HEK293 (cell line): ENCODE data around the gene POLE3.

Source experiments
- CTCF ChIA-PET: fragments of 350-600 bp; formaldehyde crosslinking; extraction: SDS; loops from one replicate; lab custom pipeline; 2021; ENCODE audit warnings: antibody characterized with exemption; lab: Yijun Ruan, JAX
- POLR2A ChIA-PET: fragments of 300-600 bp; formaldehyde crosslinking; extraction: SDS; loops from one replicate; lab custom pipeline; 2020; ENCODE audit warnings: antibody characterized with exemption, inconsistent platforms; lab: Yijun Ruan, JAX
- H3K27ac ChIP-seq: fragments of 200-500 bp; sonication (Bioruptor generic); 2 replicates; pipeline ENCODE4 v1.5.1; 2014; ENCODE audit warnings: low read depth, low read length, control low read depth, inconsistent platforms; ENCODE audit errors: extremely low read depth
- H3K36me3 ChIP-seq, 2 experiments: fragments of 200-500 bp in 1 of 2; sonication (Bioruptor generic) in 1 of 2; 1 replicate in 1 of 2; 2 replicates in 1 of 2; pipeline ENCODE4 v1.5.1; 2014 to 2017; ENCODE audit warnings: inconsistent platforms in 2 of 2, low read length in 2 of 2; ENCODE audit not compliant: control insufficient read depth in 2 of 2, insufficient read depth in 1 of 2
- H3K4me1 ChIP-seq: fragments of 200-500 bp; sonication (Bioruptor generic); 2 replicates; pipeline ENCODE4 v1.5.1; 2014; ENCODE audit warnings: mild to moderate bottlenecking, low read length, inconsistent platforms; ENCODE audit not compliant: control insufficient read depth, insufficient read depth
- H3K4me3 ChIP-seq: 2 replicates; pipeline ENCODE4 v1.5.1; 2011; ENCODE audit warnings: low read depth, mild to moderate bottlenecking, control low read depth, low read length, moderate library complexity
- H3K9me3 ChIP-seq: fragments of 200-500 bp; sonication (Bioruptor generic); 2 replicates; pipeline ENCODE4 v1.5.1; 2014; ENCODE audit warnings: low read depth, low read length, inconsistent platforms; ENCODE audit not compliant: control insufficient read depth, insufficient read depth
- GLIS2 ChIP-seq: fragments of 450-650 bp; formaldehyde crosslinking; IDR thresholded peaks from 2 replicates; pipeline ENCODE4 v1.5.1; 2016; ENCODE audit warnings: missing biosample characterization, missing genetic modification characterization
- KLF10 ChIP-seq: fragments of 450-650 bp; IDR thresholded peaks from 2 replicates; pipeline ENCODE4 v1.5.1; 2018; ENCODE audit warnings: missing biosample characterization, mild to moderate bottlenecking, missing genetic modification characterization
- MYNN ChIP-seq: fragments of 450-650 bp; formaldehyde crosslinking; IDR thresholded peaks from 2 replicates; pipeline ENCODE4 v1.5.1; 2016; ENCODE audit warnings: missing biosample characterization, missing genetic modification characterization, borderline replicate concordance
- ZBTB8A ChIP-seq: fragments of 450-650 bp; formaldehyde crosslinking; IDR thresholded peaks from 2 replicates; pipeline ENCODE4 v1.5.1; 2016; ENCODE audit warnings: missing biosample characterization, missing genetic modification characterization
- ZNF114 ChIP-seq: fragments of 450-650 bp; formaldehyde crosslinking; IDR thresholded peaks from 2 replicates; pipeline ENCODE4 v1.5.0; 2017; ENCODE audit warnings: missing biosample characterization, missing genetic modification characterization
- ZNF121 ChIP-seq: fragments of 450-650 bp; formaldehyde crosslinking; IDR thresholded peaks from 2 replicates; pipeline ENCODE4 v1.5.1; 2016; ENCODE audit warnings: missing biosample characterization, missing genetic modification characterization
- ZNF133 ChIP-seq: fragments of 450-650 bp; formaldehyde crosslinking; IDR thresholded peaks from 2 replicates; pipeline ENCODE4 v1.5.1; 2016; ENCODE audit warnings: missing biosample characterization, missing genetic modification characterization
- ZNF248 ChIP-seq: fragments of 450-650 bp; formaldehyde crosslinking; IDR thresholded peaks from 2 replicates; pipeline ENCODE4 v1.5.1; 2017; ENCODE audit warnings: missing biosample characterization, missing genetic modification characterization
- ZNF529 ChIP-seq: fragments of 450-650 bp; formaldehyde crosslinking; IDR thresholded peaks from 2 replicates; pipeline ENCODE4 v1.5.1; 2017; ENCODE audit warnings: missing genetic modification characterization, missing biosample characterization; ENCODE audit not compliant: insufficient replicate concordance
- ZNF544 ChIP-seq: fragments of 450-650 bp; formaldehyde crosslinking; IDR thresholded peaks from 2 replicates; pipeline ENCODE4 v1.5.0; 2017; ENCODE audit warnings: missing biosample characterization, missing genetic modification characterization
- ZNF549 ChIP-seq: fragments of 450-650 bp; IDR thresholded peaks from 2 replicates; pipeline ENCODE4 v1.5.1; 2018; ENCODE audit warnings: missing biosample characterization, missing genetic modification characterization, mild to moderate bottlenecking, inconsistent platforms, moderate library complexity
- ZNF624 ChIP-seq: fragments of 450-650 bp; formaldehyde crosslinking; IDR thresholded peaks from 2 replicates; pipeline ENCODE4 v1.5.1; 2017; ENCODE audit warnings: missing biosample characterization, missing genetic modification characterization
- TF ChIP-seq, protein P1 (sequence below): fragments of 450-650 bp; formaldehyde crosslinking; IDR thresholded peaks from 2 replicates; pipeline ENCODE4 v1.5.1; 2016; ENCODE audit warnings: missing biosample characterization, missing genetic modification characterization
- TF ChIP-seq, protein P2 (sequence below): fragments of 450-650 bp; formaldehyde crosslinking; conservative IDR thresholded peaks from 2 replicates; pipeline ENCODE4 v1.5.1; 2016; ENCODE audit warnings: low read depth, missing biosample characterization, missing genetic modification characterization
- TF ChIP-seq, protein P3 (sequence below): fragments of 450-650 bp; formaldehyde crosslinking; IDR thresholded peaks from 2 replicates; pipeline ENCODE4 v1.5.1; 2016; ENCODE audit warnings: missing biosample characterization, missing genetic modification characterization
- TF ChIP-seq, protein P4 (sequence below): fragments of 450-650 bp; formaldehyde crosslinking; optimal IDR thresholded peaks from 2 replicates; pipeline ENCODE3; 2016; ENCODE audit warnings: missing biosample characterization, mild to moderate bottlenecking, missing genetic modification characterization
- TF ChIP-seq, protein P5 (sequence below): fragments of 450-650 bp; formaldehyde crosslinking; IDR thresholded peaks from 2 replicates; pipeline ENCODE4 v1.5.1; 2016; ENCODE audit warnings: missing biosample characterization, missing genetic modification characterization, low read depth

The POLE3 gene

DNA sequence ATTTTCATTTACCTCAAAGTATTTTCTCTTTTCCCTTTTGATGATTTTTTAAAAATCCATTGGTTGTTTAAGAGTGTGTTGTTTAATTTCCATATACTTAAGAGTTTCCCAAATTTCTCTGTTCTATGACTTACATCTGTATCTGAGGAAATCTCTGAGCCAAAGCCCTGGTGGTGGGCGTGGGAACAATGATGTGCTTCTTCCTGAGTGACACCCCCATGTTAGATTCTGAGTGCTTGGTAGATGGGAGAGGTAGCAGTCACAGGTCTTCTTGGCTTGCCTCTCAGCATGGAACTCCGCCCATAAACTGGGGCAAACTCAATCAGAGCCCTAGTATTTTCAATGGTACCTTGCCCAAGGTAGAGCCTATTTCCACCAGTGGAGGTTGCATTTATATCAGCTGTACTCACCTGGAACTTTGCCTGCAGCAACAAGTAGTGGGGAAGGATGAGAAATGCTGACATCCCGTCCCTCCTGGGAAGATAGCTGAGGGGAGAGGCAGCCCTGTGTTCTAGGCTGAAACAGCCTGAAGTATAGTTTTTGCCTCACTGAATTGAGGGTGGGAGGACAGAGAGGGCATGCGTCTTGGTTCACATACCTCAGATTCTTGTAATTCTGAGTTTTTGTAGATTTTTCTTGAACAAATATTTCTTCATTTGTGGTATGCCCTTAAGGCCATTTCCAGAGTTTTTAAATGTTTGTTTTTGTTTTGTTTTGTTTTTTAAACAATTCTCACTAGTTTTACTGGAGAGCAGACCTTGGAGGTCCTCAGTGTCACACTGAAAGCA lies 26.4 kb upstream of the POLE3 start:
- Histone ChIP-seq H3K4me3 (no peak overlapping the region), H3K27ac (no peak overlapping the region), H3K9me3 (no peaks in the 10 kb centered on the region), H3K36me3 (no peaks in the 10 kb centered on the region), H3K4me1 (no peaks in the 10 kb centered on the region)
- POLR2A ChIA-PET, result no interaction called here
- CTCF ChIA-PET, result interaction anchor here (1.5 kb wide), 1 partner anchor 162 kb away, joined by 3 read pairs; the partner anchor contains the start of gene CDC26
- TF ChIP-seq KLF10 (no peak), MYNN (no peak), ZNF529 (tag by site-specific recombination) (no peak), ZNF624 (no peak), ZNF121 (no peak)
- TF ChIP-seq, protein P1, sequence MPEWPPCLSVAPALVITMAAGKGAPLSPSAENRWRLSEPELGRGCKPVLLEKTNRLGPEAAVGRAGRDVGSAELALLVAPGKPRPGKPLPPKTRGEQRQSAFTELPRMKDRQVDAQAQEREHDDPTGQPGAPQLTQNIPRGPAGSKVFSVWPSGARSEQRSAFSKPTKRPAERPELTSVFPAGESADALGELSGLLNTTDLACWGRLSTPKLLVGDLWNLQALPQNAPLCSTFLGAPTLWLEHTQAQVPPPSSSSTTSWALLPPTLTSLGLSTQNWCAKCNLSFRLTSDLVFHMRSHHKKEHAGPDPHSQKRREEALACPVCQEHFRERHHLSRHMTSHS (tag by site-specific recombination), result no peak
- TF ChIP-seq, protein P2, sequence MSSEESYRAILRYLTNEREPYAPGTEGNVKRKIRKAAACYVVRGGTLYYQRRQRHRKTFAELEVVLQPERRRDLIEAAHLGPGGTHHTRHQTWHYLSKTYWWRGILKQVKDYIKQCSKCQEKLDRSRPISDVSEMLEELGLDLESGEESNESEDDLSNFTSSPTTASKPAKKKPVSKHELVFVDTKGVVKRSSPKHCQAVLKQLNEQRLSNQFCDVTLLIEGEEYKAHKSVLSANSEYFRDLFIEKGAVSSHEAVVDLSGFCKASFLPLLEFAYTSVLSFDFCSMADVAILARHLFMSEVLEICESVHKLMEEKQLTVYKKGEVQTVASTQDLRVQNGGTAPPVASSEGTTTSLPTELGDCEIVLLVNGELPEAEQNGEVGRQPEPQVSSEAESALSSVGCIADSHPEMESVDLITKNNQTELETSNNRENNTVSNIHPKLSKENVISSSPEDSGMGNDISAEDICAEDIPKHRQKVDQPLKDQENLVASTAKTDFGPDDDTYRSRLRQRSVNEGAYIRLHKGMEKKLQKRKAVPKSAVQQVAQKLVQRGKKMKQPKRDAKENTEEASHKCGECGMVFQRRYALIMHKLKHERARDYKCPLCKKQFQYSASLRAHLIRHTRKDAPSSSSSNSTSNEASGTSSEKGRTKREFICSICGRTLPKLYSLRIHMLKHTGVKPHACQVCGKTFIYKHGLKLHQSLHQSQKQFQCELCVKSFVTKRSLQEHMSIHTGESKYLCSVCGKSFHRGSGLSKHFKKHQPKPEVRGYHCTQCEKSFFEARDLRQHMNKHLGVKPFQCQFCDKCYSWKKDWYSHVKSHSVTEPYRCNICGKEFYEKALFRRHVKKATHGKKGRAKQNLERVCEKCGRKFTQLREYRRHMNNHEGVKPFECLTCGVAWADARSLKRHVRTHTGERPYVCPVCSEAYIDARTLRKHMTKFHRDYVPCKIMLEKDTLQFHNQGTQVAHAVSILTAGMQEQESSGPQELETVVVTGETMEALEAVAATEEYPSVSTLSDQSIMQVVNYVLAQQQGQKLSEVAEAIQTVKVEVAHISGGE (tag by site-specific recombination), result no peak
- TF ChIP-seq, protein P3, sequence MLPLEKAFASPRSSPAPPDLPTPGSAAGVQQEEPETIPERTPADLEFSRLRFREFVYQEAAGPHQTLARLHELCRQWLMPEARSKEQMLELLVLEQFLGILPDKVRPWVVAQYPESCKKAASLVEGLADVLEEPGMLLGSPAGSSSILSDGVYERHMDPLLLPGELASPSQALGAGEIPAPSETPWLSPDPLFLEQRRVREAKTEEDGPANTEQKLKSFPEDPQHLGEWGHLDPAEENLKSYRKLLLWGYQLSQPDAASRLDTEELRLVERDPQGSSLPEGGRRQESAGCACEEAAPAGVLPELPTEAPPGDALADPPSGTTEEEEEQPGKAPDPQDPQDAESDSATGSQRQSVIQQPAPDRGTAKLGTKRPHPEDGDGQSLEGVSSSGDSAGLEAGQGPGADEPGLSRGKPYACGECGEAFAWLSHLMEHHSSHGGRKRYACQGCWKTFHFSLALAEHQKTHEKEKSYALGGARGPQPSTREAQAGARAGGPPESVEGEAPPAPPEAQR (tag by site-specific recombination), result no peak

DNA sequence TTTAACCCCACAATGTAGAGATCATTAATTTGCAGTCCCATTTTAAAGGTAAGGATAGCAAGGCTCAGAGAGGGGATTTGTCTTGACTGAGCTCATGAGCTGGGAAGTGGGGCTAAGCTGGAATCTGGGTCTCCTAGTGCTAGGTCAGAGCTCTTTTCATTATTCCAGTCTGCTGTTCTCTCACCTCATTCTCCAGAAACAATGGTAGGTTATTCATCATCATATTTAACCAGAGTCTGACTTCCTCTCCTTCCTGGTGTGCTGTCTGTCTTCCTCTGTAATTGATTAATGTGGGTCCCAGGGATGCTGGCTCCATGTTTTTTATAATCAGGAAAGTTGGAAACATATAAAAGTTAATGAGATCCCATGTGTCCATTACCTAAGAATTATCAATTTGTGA lies 20.7 kb upstream of the POLE3 start:
- H3K36me3 ChIP-seq, result no peaks in the 10 kb centered on the region
- TF ChIP-seq ZNF248 (tag by site-specific recombination) (no peak), GLIS2 (tag by site-specific recombination) (no peak)
- TF ChIP-seq, all 188 proteins: peak for 0

DNA sequence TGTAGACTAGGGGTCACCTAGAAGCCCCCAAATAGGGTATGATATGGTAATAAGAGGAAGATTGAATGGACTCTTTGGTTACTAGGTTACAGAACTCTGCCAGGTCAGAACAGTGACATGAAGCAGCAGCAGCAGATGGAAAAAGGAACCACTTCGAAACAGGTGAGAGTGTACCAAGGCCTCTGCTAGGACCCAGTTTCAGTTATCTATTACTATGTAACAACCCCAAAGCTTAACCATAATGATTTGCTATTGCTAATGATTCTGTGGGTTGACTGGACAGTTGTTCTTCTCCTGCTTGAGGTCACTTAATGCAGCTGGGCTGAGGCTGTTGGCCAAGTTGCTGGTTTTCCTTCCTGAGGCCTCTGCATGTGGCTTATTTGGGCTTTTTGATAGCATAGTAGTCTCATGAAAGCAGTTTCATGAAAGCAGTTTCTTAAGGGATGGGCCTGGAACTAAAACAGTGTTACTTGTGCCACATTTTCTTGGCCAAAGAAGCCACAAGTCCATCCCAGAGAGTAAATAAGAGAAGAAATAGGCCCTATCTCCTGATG lies 17.7 kb upstream of the POLE3 start:
- no peak for TF ChIP-seq ZNF544
- no peak for TF ChIP-seq ZNF248 (tag by site-specific recombination)
- TF ChIP-seq ZNF114 (tag by site-specific recombination), result no peak
- TF ChIP-seq, protein P4, sequence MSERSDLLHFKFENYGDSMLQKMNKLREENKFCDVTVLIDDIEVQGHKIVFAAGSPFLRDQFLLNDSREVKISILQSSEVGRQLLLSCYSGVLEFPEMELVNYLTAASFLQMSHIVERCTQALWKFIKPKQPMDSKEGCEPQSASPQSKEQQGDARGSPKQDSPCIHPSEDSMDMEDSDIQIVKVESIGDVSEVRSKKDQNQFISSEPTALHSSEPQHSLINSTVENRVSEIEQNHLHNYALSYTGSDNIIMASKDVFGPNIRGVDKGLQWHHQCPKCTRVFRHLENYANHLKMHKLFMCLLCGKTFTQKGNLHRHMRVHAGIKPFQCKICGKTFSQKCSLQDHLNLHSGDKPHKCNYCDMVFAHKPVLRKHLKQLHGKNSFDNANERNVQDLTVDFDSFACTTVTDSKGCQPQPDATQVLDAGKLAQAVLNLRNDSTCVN (tag by site-specific recombination), result no peak
- TF ChIP-seq ZNF624, result no peak
- no peak for TF ChIP-seq ZNF549
- TF ChIP-seq ZNF133 (tag by site-specific recombination), result no peak
- TF ChIP-seq, protein P5, sequence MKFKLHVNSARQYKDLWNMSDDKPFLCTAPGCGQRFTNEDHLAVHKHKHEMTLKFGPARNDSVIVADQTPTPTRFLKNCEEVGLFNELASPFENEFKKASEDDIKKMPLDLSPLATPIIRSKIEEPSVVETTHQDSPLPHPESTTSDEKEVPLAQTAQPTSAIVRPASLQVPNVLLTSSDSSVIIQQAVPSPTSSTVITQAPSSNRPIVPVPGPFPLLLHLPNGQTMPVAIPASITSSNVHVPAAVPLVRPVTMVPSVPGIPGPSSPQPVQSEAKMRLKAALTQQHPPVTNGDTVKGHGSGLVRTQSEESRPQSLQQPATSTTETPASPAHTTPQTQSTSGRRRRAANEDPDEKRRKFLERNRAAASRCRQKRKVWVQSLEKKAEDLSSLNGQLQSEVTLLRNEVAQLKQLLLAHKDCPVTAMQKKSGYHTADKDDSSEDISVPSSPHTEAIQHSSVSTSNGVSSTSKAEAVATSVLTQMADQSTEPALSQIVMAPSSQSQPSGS, result no peak
- TF ChIP-seq ZBTB8A, result no peak
- no peaks in the 10 kb centered on the region for H3K4me1 ChIP-seq
- no peaks in the 10 kb centered on the region for H3K36me3 ChIP-seq
- POLR2A ChIA-PET, result interaction anchor here (1.3 kb wide), 1 partner anchor 18 kb away, joined by 4 read pairs; the partner anchor contains the start of genes C9orf43 and POLE3
- H3K4me3 ChIP-seq, result no peak overlapping the region
- no peak overlapping the region for H3K27ac ChIP-seq
- CTCF ChIA-PET, result interaction anchor here (0.6 to 2.0 kb wide), 2 partner anchors 230 to 271 kb away, joined by 3 to 7 read pairs; no protein-coding TSS in a partner anchor
- H3K9me3 ChIP-seq, result no peaks in the 10 kb centered on the region

More for the DNA sequence above, 20.7 kb upstream of the POLE3 start:
- Histone ChIP-seq H3K9me3 (no peaks in the 10 kb centered on the region), H3K27ac (no peak overlapping the region), H3K4me3 (no peak overlapping the region), H3K4me1 (no peaks in the 10 kb centered on the region)
- ChIA-PET POLR2A (no interaction called here), CTCF (interaction anchor here (0.7 to 3.2 kb wide), 7 partner anchors 28 to 746 kb away, joined by 3 to 13 read pairs (median 3); no protein-coding TSS in a partner anchor)
